Cardiac fibroblast (primary cell): ENCODE data around the gene CPHXL2.

Source experiments
- DNase-seq, 2 donors: peaks; one replicate each; pipeline versions ENCODE4 v3.0.0 to v3.0.0-alpha.2; 2010; ENCODE audit warnings: low read depth in 2 of 2
- H3K4me3 ChIP-seq, 2 donors: replicated peaks in 1 of 2; 1 replicate in 1 of 2; 2 replicates in 1 of 2; pipeline ENCODE4 v1.5.1; 2011; ENCODE audit warnings: low read depth in 2 of 2, low read length in 2 of 2, mild to moderate bottlenecking in 2 of 2, moderate library complexity in 1 of 2
- CTCF ChIP-seq: IDR thresholded peaks from one replicate; pipeline ENCODE4 v1.5.1; 2011; ENCODE audit warnings: low read depth, mild to moderate bottlenecking, low read length, inconsistent platforms

Gene CPHXL2

GRCh38 chr16:75647112-75647491, 29.7 kb downstream of the CPHXL2 start:
- no peak for DNase-seq
- H3K4me3 ChIP-seq: peak overlapping the region; percentile 98 to 100
- no peak for TF ChIP-seq CTCF

- H3K4me3 ChIP-seq: no peak overlapping the region
- DNase-seq: no peak
- TF ChIP-seq CTCF: no peak
These were observed 32.4 kb downstream of the CPHXL2 start for GRCh38 chr16:75644240-75645012.

- no peak for TF ChIP-seq CTCF
These were observed 36.2 kb downstream of the CPHXL2 start for GRCh38 chr16:75640598-75640997.

GRCh38 chr16:75635036-75635435, 41.8 kb downstream of the CPHXL2 start:
- TF ChIP-seq CTCF: no peak
- H3K4me3 ChIP-seq: no peak overlapping the region
- no peak for DNase-seq

More at GRCh38 chr16:75640598-75640997, 36.2 kb downstream of the CPHXL2 start:
- DNase-seq: no peak
- no peak overlapping the region for H3K4me3 ChIP-seq

GRCh38 chr16:75632857-75633256, 44.0 kb downstream of the CPHXL2 start:
- no peak overlapping the region for H3K4me3 ChIP-seq
- no peak for DNase-seq
- no peak for TF ChIP-seq CTCF

GRCh38 chr16:75630052-75630451, 46.8 kb downstream of the CPHXL2 start:
- no peak for DNase-seq
- no peak for TF ChIP-seq CTCF
- H3K4me3 ChIP-seq: no peak overlapping the region

GRCh38 chr16:75629132-75629531, 47.7 kb downstream of the CPHXL2 start:
- no peak for TF ChIP-seq CTCF
- DNase-seq: no peak
- H3K4me3 ChIP-seq: no peak overlapping the region
